HS-5 (cell line): ENCODE results near the gene RAE1.
"Not testable (repeated sequence)": the region's sequence is repeated elsewhere in the genome, so short reads cannot be mapped to it uniquely, and the experiment has no call there.

Experiments
- DNase-seq: peaks from one replicate; pipeline ENCODE4 v3.0.0-alpha.2; 2012; ENCODE audit warnings: low read depth

RAE1 gene

GRCh38 chr20:57415771-57416170 lies 64.7 kb downstream of the RAE1 start:
- DNase-seq = no peak

- DNase-seq = no peak
Measured at GRCh38 chr20:57416296-57417022, 65.4 kb downstream of the RAE1 start.

GRCh38 chr20:57417051-57417689 lies 66.1 kb downstream of the RAE1 start:
- no peak for DNase-seq

- DNase-seq = no peak
Measured at GRCh38 chr20:57417830-57418780, 67.0 kb downstream of the RAE1 start.

- not testable (repeated sequence) for DNase-seq
Measured at GRCh38 chr20:57419479-57419878, 68.4 kb downstream of the RAE1 start.

GRCh38 chr20:57420571-57421252 lies 69.7 kb downstream of the RAE1 start:
- DNase-seq = no peak

GRCh38 chr20:57421253-57422220 lies 70.5 kb downstream of the RAE1 start:
- DNase-seq = no peak

GRCh38 chr20:57422254-57422653 lies 71.2 kb downstream of the RAE1 start:
- DNase-seq = no peak

GRCh38 chr20:57425150-57426013 lies 74.3 kb downstream of the RAE1 start:
- no peak for DNase-seq

GRCh38 chr20:57426271-57426689 lies 75.2 kb downstream of the RAE1 start:
- DNase-seq = no peak

- DNase-seq = no peak
Measured at GRCh38 chr20:57426831-57427230, 75.8 kb downstream of the RAE1 start.

GRCh38 chr20:57428324-57429158 lies 77.5 kb downstream of the RAE1 start:
- DNase-seq = no peak
